Stimulated activated CD4-positive, alpha-beta T cell treated with anti-CD3 and anti-CD28 coated beads, Interleukin-2, amount 100 ng/mL, for 24 hours (primary cell): ENCODE measurements around the gene ANO2.
A peak's percentile ranks its signal among the peaks of the same experiment; 100 is the strongest.

Source experiments
- DNase-seq, 2 donors: peaks; one replicate each; pipeline ENCODE4 v3.0.0-alpha.2; 2020

ANO2 gene

DNA sequence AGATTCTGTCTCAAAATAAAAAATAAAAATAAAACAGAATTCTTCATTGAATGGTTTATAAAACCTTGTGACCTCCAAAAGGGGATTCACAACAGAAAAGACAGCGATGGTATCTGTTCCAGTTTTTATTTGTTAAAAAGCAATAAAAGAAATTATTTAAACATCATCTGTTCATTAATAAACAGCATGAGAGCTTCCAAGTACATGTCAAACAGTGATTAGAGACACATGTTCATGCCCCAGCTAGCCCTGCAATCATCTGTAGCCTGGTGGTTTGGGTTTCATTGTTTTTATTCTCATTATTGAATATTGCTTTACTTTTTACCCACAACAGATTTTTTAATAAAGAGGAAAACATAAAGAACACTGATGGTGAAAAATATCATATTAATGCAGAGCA is 173.3 kb downstream of the ANO2 start:
- no peak for DNase-seq

DNA sequence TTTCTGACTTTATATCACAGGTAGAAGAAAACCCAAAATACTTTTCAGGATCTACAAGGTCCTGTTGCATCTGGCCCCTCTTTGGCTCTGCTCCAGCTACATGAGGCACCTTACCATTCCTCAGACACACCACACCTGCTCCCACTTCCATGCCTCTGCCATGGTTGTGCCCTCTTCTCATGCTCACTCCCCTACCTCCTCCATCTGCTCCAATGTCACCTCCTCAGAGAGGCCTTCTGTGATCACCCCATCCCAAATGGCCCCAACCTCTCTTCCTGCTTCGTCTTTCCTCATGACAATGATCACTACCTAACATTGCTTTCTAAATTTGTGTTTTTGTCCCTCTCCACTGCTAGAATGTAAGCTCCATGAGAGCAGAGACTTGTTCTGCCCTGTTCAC is 174.3 kb downstream of the ANO2 start:
- DNase-seq, result no peak

- DNase-seq, result no peak
These were observed 176.4 kb downstream of the ANO2 start for GRCh38 chr12:5768581-5769196.

GRCh38 chr12:5768171-5768570 is 176.9 kb downstream of the ANO2 start:
- DNase-seq, result no peak

DNA sequence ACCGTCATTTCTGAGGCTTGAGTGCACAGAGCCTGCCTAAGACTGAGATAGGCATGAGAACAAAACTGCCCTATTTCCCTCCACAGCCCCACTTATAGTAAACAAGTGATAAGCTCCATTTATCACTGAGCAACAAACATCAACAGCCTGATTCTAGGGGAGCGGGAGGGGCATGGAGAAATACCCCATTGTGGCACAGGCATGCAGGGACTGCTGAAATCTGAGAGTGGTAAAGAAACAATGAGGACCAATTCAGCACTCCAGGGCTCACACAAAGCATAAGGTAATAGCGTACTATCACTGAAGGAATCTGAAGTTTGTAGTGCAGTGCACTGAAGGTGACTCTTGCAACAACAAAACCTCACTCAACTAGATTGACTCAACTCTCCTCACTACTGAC is 186.7 kb downstream of the ANO2 start:
- no peak for DNase-seq

DNA sequence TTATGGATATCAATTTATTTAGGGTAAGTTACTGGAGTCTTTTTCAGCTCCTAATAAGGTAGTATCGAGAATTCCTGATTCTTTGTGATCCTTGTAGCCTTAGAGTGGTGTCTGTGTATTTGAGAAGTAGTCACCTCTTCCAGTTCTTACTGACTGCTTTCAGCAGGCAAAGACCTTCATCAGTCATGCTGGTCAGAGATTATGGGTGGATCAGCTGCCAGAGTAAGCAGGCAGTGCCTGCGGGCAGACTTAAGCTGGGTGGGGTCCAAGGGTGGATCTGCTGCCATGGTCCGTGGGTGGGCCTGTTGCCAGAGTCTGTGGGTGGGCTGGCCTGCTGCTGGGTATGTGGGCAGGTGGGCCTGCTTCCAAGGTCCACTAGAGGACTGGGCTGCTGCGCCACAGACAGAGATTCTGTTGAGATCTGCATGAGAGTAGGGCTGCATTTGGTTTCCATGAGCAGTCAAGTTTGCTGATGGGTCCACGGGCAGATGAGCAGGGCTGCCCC is 188.7 kb downstream of the ANO2 start:
- DNase-seq, result no peak

DNA sequence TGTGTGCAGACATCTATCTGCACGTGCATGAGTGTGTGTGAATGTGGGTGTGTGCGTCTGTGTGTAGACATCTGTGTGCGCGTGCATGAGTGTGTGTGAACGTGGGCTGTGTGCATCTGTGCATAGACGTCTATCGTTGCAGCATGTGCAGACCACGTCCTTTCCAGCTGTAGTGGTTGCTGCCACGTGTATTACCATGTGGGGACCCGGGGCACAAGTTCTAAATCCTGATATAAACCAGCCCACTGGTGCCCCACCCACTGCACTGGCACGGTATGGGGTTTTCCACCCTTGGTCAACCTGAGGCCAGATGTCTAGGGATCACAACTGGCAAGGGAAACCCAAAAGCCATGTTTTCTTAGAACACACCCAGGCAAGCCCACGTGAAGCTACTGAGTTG is 197.0 kb downstream of the ANO2 start:
- no peak for DNase-seq

- DNase-seq, result no peak
These were observed 198.1 kb downstream of the ANO2 start for GRCh38 chr12:5746917-5747316.

DNA sequence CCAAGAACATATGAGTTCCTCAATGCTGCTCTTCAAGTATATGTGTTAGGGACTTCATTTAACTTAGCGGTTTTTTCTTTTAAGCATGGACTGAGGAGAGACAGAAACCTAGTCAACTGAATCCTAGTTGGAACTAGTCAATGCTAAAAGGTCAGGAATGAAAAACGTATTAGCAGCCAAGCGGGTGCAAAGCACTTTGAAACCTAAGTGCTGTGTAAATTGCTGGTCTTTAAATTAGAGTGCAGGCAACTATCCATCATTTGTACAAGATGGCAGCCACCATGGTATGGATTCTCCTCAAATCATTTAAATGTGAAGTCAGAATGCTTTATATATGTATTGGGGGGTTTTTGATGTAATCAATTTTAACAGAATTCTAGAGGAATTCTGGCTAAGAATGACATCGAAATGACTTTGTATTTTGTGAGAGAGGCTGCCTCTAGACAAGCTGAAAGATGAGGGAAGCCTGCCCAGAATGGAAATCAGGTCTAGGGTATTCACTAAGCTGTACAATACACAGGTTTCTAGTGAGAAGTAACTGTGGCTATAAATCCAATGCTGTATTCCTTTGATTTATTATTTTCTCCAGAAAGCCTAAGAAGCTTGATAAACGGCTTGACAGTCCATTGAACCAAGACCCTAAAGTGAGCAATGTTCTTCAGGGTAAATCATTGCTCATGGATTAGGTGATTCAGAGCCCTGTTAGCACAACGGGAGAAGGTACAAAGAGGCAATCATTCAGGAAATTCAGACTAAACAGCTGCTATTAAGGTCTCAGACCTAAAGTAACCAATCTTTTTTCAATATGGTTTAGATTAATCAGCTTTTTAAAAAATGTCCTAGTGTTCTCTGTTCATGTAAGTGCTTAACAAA is 198.8 kb downstream of the ANO2 start:
- no peak for DNase-seq

- peak; percentile 40 to 66 for DNase-seq
These were observed 199.7 kb downstream of the ANO2 start for GRCh38 chr12:5745251-5745888.

DNA sequence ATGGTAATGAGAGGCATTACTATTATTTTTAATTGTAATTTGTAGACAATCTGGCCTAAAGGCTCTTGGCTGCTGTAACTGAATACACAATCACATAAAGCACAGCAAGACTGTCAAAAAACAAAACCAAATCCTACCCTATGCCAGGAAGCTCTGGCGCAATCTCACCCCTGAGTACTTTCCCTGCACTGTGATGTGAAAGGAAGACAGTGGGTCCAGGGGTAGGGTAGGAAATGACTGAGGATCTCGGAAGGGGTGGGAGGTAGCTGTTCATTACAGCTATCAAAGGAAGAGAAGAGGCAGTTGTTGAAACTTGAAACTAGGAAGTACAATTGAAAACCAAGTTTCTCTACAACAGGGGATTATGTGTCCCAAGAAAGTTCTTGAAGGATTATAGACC is 202.8 kb downstream of the ANO2 start:
- DNase-seq, result no peak

- DNase-seq, result no peak
These were observed 205.1 kb downstream of the ANO2 start for GRCh38 chr12:5739917-5740316.

DNA sequence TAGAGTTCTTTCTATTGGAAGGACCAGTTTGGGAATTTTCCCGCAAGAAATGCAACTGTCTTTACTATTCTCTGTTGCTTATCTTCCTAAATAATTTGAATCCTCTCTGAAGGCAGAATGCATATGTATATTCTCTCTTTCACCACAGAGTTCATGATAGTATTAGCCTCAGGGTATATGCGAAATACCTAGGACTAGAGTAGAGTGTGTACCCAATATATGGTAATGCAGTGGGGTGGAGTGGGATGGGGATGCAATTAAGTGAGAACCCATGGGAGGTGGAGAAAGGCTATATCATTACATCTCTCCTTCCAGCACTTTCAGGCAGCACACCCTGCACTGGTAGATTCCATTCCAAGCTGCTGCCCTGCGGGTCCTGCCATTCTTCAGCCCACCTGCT is 207.3 kb downstream of the ANO2 start:
- DNase-seq, result no peak

GRCh38 chr12:5736527-5736926 is 208.5 kb downstream of the ANO2 start:
- no peak for DNase-seq

GRCh38 chr12:5736016-5736415 is 209.0 kb downstream of the ANO2 start:
- no peak for DNase-seq

GRCh38 chr12:5733916-5734315 is 211.1 kb downstream of the ANO2 start:
- DNase-seq, result no peak

- no peak for DNase-seq
These were observed 211.8 kb downstream of the ANO2 start for GRCh38 chr12:5733136-5733755.

DNA sequence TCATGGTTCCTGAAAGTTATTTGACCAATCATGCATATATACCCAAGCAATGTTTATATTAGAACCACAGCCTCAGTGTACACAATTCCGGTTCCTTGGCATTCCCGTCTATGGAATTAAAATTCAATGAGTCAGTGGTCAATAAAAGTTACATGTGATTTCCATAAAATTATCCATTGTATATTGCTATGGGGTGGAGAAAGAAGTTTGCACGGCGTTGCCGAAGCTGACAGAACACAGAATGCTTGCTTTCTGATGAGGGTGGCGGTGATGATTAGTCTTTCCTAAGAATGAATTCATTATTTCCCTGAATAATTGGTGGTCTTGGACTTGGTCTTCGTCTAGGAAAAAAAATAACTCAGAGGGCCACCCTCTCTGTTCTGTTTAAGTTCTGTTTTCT is 214.1 kb downstream of the ANO2 start:
- no peak for DNase-seq

- DNase-seq, result no peak
These were observed 221.3 kb downstream of the ANO2 start for GRCh38 chr12:5723711-5724252.

DNA sequence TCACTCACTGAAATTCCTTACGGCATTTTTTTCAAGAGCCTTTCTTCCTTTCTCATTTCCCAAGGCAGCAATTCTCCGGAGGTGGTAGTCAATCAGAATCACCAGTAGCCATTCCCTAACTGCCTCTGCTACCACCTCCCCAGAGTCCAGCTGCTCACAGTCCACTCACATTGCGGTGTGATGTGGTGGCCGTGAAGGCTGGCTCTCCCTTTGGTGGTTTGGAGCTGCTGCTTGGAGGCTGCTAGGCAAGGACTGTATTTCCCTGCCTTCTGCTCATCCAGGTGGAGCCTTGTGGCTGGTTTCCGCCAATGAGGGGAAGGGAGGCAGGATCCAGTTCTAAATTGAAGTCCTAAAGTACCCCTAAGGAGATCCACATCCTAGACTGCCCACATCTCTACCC is 222.0 kb downstream of the ANO2 start:
- no peak for DNase-seq

DNA sequence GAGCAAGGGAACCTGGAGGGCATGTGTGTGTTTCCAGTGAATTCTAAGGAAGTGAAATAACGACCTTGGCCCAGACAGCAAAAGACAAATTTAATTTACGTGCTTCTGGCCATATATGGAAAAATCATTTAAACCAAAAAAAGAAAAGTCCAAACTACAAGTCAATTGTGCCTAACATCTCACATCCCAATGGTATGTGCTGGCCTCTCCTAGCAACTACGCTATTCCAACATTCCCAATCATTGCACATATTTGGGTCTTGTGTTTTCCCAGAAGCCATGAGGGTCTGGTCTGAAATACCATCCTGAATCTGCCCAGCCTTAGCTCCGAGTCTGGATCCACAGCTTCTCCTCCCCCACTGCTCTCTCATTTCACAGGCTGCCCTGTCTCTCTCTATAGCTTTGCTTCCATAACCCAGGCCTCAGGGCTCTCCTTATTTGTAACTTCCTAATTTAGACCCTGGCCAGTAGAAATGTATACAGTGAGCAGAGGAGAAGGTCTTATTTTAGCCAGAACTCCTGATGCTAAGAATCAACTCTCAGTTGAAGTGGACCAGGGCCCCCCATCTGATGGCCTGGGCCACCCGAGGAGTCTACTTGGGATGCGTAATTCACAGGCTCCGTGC is 224.6 kb downstream of the ANO2 start:
- no peak for DNase-seq

GRCh38 chr12:5718680-5719079 is 226.4 kb downstream of the ANO2 start:
- DNase-seq, result no peak

DNA sequence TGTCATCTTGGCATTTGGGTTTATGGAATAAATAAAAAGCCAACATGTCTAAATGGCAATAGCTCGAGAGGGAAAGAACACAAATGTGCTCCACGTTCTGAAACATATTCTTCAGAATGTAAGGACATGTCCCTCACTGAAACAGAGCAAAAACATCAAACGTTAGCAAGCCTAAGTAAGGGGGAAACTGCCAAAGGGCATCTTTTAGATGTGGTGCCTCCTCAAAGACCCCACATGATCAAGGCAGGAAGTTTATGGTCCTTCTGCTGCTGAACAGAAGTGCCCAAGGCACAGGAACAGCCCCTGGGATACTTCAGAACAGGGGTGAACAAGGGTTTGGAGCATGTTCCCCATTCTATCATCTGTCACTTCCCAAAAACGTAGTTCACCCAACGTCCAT is 227.0 kb downstream of the ANO2 start:
- DNase-seq, result no peak
